Hepatic stellate cell (primary cell): ENCODE results near the gene VPS41.
A peak's percentile ranks its signal among the peaks of the same experiment; 100 is the strongest.
"Not testable (repeated sequence)": the region's sequence is repeated elsewhere in the genome, so short reads cannot be mapped to it uniquely, and the experiment has no call there.

Experiments
- DNase-seq: peaks from one replicate; pipeline ENCODE4 v3.0.0; 2011; ENCODE audit warnings: low spot score

Gene VPS41

GRCh38 chr7:38854947-38855346, 54.0 kb downstream of the VPS41 start:
- DNase-seq = not testable (repeated sequence)

GRCh38 chr7:38851321-38851720, 57.7 kb downstream of the VPS41 start:
- no peak for DNase-seq

GRCh38 chr7:38846280-38846679, 62.7 kb downstream of the VPS41 start:
- DNase-seq = peak; percentile 22

GRCh38 chr7:38844952-38845563, 63.9 kb downstream of the VPS41 start:
- DNase-seq = no peak

GRCh38 chr7:38842746-38843145, 66.2 kb downstream of the VPS41 start:
- DNase-seq = no peak

- DNase-seq = peak; percentile 68
These were observed 68.1 kb downstream of the VPS41 start for GRCh38 chr7:38840736-38841460.

- DNase-seq = no peak
These were observed 69.1 kb downstream of the VPS41 start for GRCh38 chr7:38839851-38840250.

- DNase-seq = no peak
These were observed 70.1 kb downstream of the VPS41 start for GRCh38 chr7:38838725-38839385.

GRCh38 chr7:38834357-38834756, 74.6 kb downstream of the VPS41 start:
- DNase-seq = no peak

- DNase-seq = no peak
These were observed 75.7 kb downstream of the VPS41 start for GRCh38 chr7:38833329-38833728.

- no peak for DNase-seq
These were observed 77.6 kb downstream of the VPS41 start for GRCh38 chr7:38831259-38831996.

GRCh38 chr7:38830826-38831225, 78.2 kb downstream of the VPS41 start:
- DNase-seq = no peak

- no peak for DNase-seq
These were observed 79.4 kb downstream of the VPS41 start for GRCh38 chr7:38829488-38830165.

GRCh38 chr7:38828026-38828425, 81.0 kb downstream of the VPS41 start:
- no peak for DNase-seq

GRCh38 chr7:38825721-38826440, 83.1 kb downstream of the VPS41 start:
- DNase-seq = peak; percentile 26

GRCh38 chr7:38824948-38825347, 84.0 kb downstream of the VPS41 start:
- DNase-seq = no peak

- no peak for DNase-seq
These were observed 86.4 kb downstream of the VPS41 start for GRCh38 chr7:38822549-38822948.

GRCh38 chr7:38820571-38820970, 88.4 kb downstream of the VPS41 start:
- no peak for DNase-seq

GRCh38 chr7:38819463-38819862, 89.5 kb downstream of the VPS41 start:
- DNase-seq = no peak

GRCh38 chr7:38817526-38817925, 91.5 kb downstream of the VPS41 start:
- no peak for DNase-seq

- no peak for DNase-seq
These were observed 95.2 kb downstream of the VPS41 start for GRCh38 chr7:38813768-38814167.
